ENCODE results near the gene GJB1.
"Not testable (repeated sequence)": the region's sequence is repeated elsewhere in the genome, so short reads cannot be mapped to it uniquely, and the experiment has no call there.

The GJB1 gene

DNA sequence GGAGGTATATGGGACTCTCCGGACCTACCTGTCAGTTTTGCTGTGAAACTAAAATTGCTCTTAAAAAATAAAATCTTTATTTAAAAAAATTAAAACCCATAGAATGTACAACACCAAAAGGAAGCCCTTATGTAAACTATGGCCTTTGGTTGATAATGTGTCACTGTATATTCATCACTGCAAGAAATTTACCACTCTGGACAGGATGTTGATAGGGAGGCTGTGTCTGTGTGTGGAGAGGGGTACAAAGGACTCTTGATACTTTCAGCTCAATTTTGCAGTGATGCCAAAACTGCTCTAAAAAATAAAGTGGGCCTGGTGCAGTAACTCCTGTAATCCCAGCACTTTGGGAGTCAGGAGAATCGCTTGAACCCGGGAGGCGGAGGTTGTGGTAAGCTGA lies 33.8 kb downstream of the GJB1 start:
- DNase-seq = no peak

DNA sequence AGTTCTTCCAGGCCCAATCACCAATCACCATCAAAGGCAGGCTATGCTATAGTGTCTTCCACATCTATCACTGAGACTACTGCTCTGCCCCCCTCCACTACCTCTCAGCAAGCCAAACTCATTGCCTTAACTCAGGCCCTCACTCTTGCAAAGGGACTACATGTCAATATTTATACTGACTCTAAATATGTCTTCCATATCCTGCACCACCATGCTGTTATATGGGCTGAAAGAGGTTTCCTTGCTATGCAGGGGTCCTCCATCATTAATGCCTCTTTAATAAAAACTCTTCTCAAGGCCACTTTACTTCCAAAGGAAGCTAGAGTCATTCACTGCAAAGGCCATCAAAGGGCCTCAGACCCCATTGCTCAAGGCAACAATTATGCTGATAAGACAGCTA lies 45.6 kb downstream of the GJB1 start:
- DNase-seq = not testable (repeated sequence)

DNA sequence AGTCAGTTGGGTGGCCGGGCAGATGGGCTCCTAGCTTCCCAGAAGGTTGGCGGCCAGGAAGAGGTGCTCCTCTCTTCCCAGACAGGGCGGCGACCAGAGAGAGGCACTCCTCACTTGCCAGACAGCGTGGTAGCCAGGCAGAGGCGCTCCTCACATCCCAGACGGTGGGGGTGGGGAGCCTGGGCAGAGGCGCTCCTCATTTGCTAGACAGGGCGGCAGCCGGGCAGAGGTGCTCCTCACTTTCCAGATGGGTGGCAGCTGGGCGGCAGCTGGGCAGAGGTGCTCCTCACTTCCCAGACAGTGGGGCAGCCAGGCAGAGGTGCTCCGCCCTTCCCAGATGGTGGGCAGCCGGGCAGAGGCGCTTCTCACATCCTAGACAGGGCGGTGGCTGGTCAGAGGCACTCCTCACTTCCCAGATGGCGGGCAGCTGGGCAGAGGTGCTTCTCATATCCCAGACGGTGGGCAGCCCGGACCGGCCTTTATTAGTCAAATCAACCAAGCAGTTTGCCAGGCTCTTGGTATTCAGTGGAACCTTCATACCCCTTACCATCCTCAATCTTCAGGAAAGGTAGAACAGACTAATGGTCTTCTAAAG lies 46.9 kb downstream of the GJB1 start:
- no peak for DNase-seq

DNA sequence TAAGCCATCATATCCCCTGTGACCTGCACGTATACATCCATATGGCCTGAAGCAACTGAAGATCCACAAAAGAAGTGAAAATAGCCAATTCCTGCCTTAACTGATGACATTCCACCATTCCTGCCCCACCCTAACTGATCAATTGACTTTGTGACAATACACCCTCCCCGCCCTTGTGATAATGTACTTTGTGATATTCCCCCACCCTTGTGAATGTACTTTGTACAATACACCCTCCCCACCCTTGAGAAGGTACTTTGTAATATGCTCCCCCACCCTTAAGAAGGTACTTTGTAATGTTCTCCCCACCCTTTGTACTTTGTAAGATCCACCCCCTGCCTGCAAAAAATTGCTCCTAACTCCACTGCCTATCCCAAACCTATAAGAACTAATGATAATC lies 49.3 kb downstream of the GJB1 start:
- DNase-seq = not testable (repeated sequence)
